ENCODE measurements around the gene TNN.
"Not testable (repeated sequence)": the region's sequence is repeated elsewhere in the genome, so short reads cannot be mapped to it uniquely, and the experiment has no call there.

The TNN gene

DNA sequence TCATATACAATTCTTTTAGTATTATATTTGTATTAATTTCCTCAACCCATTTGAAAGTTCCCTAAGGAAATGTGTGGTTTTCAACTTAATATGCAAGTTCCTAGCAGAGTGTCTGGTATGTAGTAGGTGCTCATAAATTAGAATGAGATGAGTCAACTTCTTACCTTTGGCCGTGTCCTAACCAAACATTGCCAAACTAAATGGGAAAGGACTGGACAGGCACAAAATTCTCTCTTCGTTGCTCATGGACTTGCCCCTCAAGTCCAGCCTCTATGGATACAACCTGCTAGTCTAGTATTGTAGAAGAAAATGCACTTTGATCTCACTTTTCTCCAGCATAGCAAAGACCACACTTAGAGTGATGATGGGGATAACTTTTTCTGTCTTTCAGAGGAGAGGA, 32.9 kb upstream of the TNN start:
- no peak for TF ChIP-seq ZFX (IDR thresholded peaks at IDR 0.05)
- TF ChIP-seq, protein P1, sequence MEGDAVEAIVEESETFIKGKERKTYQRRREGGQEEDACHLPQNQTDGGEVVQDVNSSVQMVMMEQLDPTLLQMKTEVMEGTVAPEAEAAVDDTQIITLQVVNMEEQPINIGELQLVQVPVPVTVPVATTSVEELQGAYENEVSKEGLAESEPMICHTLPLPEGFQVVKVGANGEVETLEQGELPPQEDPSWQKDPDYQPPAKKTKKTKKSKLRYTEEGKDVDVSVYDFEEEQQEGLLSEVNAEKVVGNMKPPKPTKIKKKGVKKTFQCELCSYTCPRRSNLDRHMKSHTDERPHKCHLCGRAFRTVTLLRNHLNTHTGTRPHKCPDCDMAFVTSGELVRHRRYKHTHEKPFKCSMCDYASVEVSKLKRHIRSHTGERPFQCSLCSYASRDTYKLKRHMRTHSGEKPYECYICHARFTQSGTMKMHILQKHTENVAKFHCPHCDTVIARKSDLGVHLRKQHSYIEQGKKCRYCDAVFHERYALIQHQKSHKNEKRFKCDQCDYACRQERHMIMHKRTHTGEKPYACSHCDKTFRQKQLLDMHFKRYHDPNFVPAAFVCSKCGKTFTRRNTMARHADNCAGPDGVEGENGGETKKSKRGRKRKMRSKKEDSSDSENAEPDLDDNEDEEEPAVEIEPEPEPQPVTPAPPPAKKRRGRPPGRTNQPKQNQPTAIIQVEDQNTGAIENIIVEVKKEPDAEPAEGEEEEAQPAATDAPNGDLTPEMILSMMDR (conservative IDR thresholded peaks at IDR 0.05) = no peak
- H3K27ac ChIP-seq = no peak overlapping the region

DNA sequence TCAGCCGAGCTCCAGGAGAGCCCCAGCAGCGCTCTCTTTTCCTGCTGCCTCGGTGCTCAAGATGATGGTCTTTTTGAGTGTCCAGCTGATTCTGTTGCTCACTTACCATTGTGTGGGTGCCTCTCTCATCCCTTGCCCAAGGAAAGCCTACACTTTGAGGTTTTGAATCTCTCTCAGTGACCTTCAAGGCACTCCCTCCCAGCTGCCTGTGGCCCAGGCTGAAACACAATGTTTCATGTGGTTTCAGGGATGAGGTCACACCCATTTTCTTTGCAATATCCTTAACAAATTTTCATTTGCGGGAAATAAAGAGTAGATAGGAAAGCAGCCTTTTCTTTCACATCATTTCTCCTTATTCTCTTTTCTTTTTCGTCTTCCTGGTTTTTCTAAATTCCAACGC, 31.8 kb upstream of the TNN start:
- TF ChIP-seq ZFX (IDR thresholded peaks at IDR 0.05) = no peak
- TF ChIP-seq, protein P1 (conservative IDR thresholded peaks at IDR 0.05) = no peak
- no peak overlapping the region for H3K27ac ChIP-seq

DNA sequence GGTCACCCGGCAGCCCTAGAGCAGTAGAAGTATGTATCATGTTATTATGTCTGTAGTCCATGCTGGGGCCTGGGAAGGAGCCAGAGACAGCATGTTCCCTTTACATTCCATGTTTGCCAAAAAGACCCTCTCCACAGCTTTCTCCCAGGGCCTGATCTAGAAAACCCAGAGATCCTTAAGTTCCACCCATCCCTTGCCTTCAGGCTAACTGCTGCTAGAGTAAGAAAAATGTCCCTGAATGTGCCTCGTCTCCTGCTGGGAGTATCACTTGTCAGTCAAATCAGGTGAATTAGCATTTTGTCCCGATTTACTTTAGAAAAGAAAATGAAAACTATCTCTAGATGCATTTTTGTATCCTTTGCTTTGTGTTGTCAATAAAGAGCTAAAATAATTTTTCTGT, 31.2 kb upstream of the TNN start:
- TF ChIP-seq, protein P1 (conservative IDR thresholded peaks at IDR 0.05) = no peak
- no peak for TF ChIP-seq ZFX (IDR thresholded peaks at IDR 0.05)
- H3K27ac ChIP-seq = no peak overlapping the region

DNA sequence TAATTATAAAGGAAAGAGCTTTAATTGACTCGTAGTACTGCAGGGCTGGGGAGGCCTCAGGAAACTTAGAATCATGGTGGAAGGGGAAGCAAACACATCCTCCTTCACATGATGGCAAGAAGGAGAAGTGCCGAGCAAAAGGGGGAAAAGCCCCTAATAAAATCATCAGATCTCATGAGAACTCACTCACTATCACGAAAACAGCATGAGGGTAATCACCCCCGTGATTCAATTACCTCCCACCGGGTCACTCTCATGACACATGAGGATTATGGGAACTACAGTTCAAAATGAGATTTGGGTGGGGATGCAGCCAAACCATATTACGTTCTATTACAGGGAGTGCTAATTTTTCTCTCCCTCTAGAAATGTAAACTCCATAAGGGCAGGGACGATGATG, 30.2 kb upstream of the TNN start:
- H3K27ac ChIP-seq = no peak overlapping the region

DNA sequence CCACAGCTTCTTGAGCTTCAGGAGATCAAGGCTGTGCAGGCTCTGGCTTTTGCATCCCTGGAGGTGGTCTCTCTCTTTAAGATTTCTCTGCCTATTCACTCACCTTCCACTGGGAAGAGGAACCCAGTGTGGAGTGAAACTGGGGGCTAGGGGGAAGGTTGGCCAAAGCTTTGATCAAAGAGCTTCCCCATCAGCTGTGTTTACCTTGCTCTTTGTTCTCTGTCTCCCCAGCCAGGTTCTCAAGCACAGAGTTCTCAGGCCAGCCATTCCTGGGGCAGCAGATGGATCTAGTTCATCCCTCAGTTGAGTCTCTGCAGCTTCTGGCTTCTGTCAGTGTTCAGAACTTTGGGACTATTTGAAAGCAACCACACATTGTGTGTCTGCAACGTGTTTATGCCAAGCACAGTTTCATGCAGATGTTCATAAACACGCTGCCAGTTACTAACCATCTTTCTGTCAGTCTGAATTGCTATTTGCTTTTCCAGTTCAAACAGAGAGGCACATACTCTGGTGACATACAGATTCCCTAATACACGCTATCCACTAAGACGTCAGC, 27.2 kb upstream of the TNN start:
- H3K27ac ChIP-seq = no peak overlapping the region
- no peak for TF ChIP-seq ZFX (IDR thresholded peaks at IDR 0.05)
- TF ChIP-seq, protein P1 (conservative IDR thresholded peaks at IDR 0.05) = no peak

More for the DNA sequence above, 30.2 kb upstream of the TNN start:
- TF ChIP-seq, protein P1 (conservative IDR thresholded peaks at IDR 0.05) = no peak
- no peak for TF ChIP-seq ZFX (IDR thresholded peaks at IDR 0.05)

DNA sequence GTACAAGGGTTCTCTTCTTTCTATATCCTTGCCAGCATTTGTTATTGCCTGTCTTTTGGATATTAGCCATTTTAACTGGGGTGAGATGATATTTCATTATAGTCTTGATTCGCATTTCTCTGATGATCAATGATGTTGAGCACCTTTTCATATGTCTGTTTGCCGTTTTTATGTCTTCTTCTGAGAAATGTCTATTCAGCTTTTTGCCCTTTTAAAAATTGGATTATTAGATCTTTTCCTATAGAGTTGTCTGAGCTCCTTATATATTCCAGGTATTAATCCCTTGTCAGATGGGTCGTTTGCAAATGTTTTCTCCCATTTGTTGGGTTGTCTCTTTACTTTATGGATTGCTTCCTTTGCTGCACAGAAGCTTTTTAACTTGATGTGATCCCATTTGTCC, 25.0 kb upstream of the TNN start:
- TF ChIP-seq ZFX (IDR thresholded peaks at IDR 0.05) = no peak
- TF ChIP-seq, protein P1 (conservative IDR thresholded peaks at IDR 0.05) = no peak
- H3K27ac ChIP-seq = no peak overlapping the region

DNA sequence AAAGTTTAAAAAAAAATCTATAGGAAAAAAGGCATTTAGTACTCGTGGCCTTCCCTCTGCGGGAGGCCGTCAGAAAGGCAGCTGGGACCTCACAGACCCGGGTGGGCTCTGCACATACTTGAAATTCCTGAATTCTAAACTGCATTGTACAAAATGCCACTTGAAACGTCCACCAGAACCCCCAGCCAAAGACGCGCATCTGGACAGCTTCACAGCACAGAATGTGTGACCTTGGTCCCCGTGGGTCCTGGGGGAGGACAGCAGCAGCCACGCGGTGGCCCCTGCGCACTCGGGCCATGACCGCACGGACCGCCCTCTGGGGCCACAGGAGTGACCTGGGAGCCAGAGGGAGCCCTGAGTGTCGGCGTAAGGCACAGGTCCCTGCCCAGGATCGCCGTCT, 23.8 kb upstream of the TNN start:
- no peak overlapping the region for H3K27ac ChIP-seq
- TF ChIP-seq, protein P1 (conservative IDR thresholded peaks at IDR 0.05) = no peak
- TF ChIP-seq ZFX (IDR thresholded peaks at IDR 0.05) = no peak

DNA sequence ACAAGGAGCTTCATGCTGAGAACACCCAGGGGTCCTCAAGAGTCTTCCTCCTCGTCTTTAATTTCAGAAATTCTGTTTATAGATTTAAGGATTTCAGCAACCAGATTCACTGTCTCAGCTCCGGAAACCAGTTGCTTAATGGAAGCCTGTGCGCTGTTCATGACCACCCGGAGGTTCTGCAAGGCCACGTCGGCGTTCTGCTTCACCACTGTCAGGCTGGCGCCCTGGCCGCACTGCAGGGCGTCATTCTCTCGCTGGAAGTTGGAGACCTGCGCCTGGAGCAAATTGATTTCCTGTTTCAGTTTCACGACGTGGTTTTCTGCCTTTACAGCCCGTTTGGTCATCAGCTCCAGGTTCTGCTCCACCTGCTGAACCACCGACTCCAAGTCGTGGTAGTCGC, 23.0 kb upstream of the TNN start:
- H3K27ac ChIP-seq = not testable (repeated sequence)
